ENCODE data around the gene THSD1.
"Not testable (repeated sequence)": the region's sequence is repeated elsewhere in the genome, so short reads cannot be mapped to it uniquely, and the experiment has no call there.

THSD1 gene

GRCh38 chr13:52348983-52349780, 56.8 kb downstream of the THSD1 start:
- no peak for DNase-seq

- no peak for DNase-seq
These were observed 57.9 kb downstream of the THSD1 start for GRCh38 chr13:52348071-52348470.

- DNase-seq, result no peak
These were observed 60.2 kb downstream of the THSD1 start for GRCh38 chr13:52345631-52346251.

GRCh38 chr13:52345048-52345447, 60.9 kb downstream of the THSD1 start:
- DNase-seq, result no peak

- DNase-seq, result no peak
These were observed 61.9 kb downstream of the THSD1 start for GRCh38 chr13:52344108-52344507.

- not testable (repeated sequence) for DNase-seq
These were observed 63.8 kb downstream of the THSD1 start for GRCh38 chr13:52342203-52342602.

GRCh38 chr13:52337828-52338455, 68.0 kb downstream of the THSD1 start:
- not testable (repeated sequence) for DNase-seq

GRCh38 chr13:52334107-52334506, 71.9 kb downstream of the THSD1 start:
- not testable (repeated sequence) for DNase-seq

- not testable (repeated sequence) for DNase-seq
These were observed 74.1 kb downstream of the THSD1 start for GRCh38 chr13:52331844-52332243.
